Testis (tissue), 3 donors: ENCODE measurements around the gene ITPKA. TPM values are rescaled to one million over a fixed set of nuclear protein-coding genes. Genes with fewer than 3 reads are reported as not detected.

Experiments
- DNase-seq: peaks from one replicate; pipeline ENCODE4 v3.0.0-alpha.2; 2019
- H3K27ac ChIP-seq, 2 donors: fragments of 200-600 bp; sonication (generic); one replicate each; pipeline ENCODE4 v1.5.1; 2019
- H3K27me3 ChIP-seq: fragments of 200-600 bp; sonication (generic); one replicate; pipeline ENCODE4 v1.5.1; 2019
- H3K36me3 ChIP-seq: fragments of 200-600 bp; sonication (generic); one replicate; pipeline ENCODE4 v1.5.1; 2017; ENCODE audit warnings: low read depth; ENCODE audit errors: missing control alignments
- H3K4me1 ChIP-seq: fragments of 200-600 bp; sonication (generic); one replicate; pipeline ENCODE4 v1.5.1; 2019
- H3K4me3 ChIP-seq, 2 donors: fragments of 200-600 bp; sonication (generic); one replicate each; pipeline ENCODE4 v1.5.1; 2017 to 2019
- H3K9me3 ChIP-seq: fragments of 200-600 bp; sonication (generic); one replicate; pipeline ENCODE4 v1.5.1; 2017
- POLR2A ChIP-seq: fragments of 450-650 bp; IDR thresholded peaks from one replicate; pipeline ENCODE4 v1.6.1; 2017; ENCODE audit warnings: antibody characterized with exemption, mild to moderate bottlenecking, moderate library complexity
- WGBS, 2 donors: methylation state at CpG; one replicate each; pipeline ENCODE4 v1.1.5; 2018; 5-methylcytosine and 5-hydroxymethylcytosine counted together
- intact Hi-C: fragments of 100-400 bp; cut with DNase I; formaldehyde crosslinking; loops from one replicate; pipeline ENCODE4 v1.15.1; 2023; ENCODE audit warnings: low total_unique reads
- polyA plus RNA-seq: library from polyadenylated mRNA; stranded (reverse); fragments of 350-450 nt; fragmentation: Illumina TruSeq; extraction: RNeasy Lipid Tissue Mini Kit (QIAGEN cat#74804); gene quantifications from one replicate; pipeline ENCODE4 v1.2.3, GENCODE V29; 2014; ENCODE audit warnings: low read depth, low replicate concordance; ENCODE audit not compliant: insufficient read depth
- total RNA-seq, 2 donors: library from RNA; depleted of rRNA; stranded (reverse); fragments of >200 nt; gene quantifications; one replicate each; pipeline ENCODE4 v1.2.3, GENCODE V29; 2016
- TF ChIP-seq, protein P1 (sequence below), 3 experiments: fragments of 450-650 bp in 2 of 3; fragments of 200-600 bp in 1 of 3; sonication (generic) in 1 of 3; IDR thresholded peaks; one replicate each; pipeline ENCODE4 v1.5.1; 2016 to 2019; ENCODE audit warnings: antibody characterized with exemption in 3 of 3, mild to moderate bottlenecking in 2 of 3, moderate library complexity in 1 of 3

Gene ITPKA
- total and polyA plus RNA-seq, 3 donors from 2014 or later = 12.1 to 21.3 (median 16.7) TPM

DNA sequence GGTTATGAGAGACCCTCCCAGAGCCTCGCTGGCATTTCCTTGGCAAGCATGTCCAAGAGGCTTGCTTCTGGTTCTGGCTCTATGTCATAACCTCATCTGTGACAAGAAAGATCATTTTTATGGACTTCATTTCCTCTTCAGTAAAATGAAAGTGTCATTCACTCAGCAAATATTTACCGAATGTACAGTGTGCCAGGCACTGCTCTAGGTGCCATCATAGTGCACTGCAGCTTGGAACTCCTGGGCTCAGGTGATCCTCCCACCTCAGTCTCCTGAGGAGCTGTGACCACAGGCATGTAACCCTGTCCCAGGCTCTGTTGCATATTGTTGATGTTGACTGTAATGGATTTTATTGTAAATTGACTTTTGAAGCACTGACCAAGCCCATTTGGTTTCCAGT is 18.7 kb upstream of the ITPKA start:
- Histone ChIP-seq H3K27me3 (no peaks in the 10 kb centered on the region), H3K4me1 (no peaks in the 10 kb centered on the region), H3K27ac (no peak overlapping the region), H3K36me3 (no peaks in the 10 kb centered on the region), H3K4me3 (no peak overlapping the region), H3K9me3 (no peaks in the 10 kb centered on the region)
- intact Hi-C loops = no loop called here
- 80 to 98% methylated on average over 2 of the region's 2 CpGs for WGBS, 2 donors
- DNase-seq = no peak
- TF ChIP-seq POLR2A = no peak
- TF ChIP-seq, protein P1, sequence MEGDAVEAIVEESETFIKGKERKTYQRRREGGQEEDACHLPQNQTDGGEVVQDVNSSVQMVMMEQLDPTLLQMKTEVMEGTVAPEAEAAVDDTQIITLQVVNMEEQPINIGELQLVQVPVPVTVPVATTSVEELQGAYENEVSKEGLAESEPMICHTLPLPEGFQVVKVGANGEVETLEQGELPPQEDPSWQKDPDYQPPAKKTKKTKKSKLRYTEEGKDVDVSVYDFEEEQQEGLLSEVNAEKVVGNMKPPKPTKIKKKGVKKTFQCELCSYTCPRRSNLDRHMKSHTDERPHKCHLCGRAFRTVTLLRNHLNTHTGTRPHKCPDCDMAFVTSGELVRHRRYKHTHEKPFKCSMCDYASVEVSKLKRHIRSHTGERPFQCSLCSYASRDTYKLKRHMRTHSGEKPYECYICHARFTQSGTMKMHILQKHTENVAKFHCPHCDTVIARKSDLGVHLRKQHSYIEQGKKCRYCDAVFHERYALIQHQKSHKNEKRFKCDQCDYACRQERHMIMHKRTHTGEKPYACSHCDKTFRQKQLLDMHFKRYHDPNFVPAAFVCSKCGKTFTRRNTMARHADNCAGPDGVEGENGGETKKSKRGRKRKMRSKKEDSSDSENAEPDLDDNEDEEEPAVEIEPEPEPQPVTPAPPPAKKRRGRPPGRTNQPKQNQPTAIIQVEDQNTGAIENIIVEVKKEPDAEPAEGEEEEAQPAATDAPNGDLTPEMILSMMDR (IDR thresholded peaks at IDR 0.05) = no peak

DNA sequence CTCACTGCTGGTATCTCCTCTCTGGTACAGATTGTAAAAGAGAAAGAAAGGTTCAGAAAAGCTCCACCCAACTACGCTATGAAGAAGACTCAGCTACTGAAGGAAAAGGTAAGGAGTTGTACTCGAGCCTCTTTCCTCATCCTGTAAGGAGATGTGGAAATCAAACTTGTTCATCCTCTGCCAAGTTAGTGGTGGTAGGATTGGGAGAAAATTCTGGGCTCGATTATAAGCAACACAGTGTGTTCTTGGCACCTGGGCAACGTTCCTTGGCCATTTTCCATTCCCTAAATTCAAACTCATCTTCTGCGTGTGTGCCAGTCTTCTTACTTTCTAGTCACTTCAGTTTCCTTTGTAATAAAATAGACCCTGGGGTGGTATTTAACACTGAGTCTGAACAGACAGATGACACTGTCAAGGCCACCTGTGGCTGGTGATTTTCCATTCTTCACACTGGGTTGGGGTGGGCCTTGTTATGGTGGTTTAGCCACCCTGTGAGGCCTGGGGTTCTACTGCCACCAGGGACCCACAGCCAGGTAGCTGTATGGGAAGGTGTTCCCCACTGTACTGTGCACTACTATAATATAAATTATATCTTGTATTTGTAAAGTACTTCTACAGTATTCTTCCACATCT is 17.1 kb upstream of the ITPKA start:
- WGBS, 2 donors = 79 to 82% methylated on average over 5 of the region's 5 CpGs
- intact Hi-C loops = no loop called here
- DNase-seq = no peak

DNA sequence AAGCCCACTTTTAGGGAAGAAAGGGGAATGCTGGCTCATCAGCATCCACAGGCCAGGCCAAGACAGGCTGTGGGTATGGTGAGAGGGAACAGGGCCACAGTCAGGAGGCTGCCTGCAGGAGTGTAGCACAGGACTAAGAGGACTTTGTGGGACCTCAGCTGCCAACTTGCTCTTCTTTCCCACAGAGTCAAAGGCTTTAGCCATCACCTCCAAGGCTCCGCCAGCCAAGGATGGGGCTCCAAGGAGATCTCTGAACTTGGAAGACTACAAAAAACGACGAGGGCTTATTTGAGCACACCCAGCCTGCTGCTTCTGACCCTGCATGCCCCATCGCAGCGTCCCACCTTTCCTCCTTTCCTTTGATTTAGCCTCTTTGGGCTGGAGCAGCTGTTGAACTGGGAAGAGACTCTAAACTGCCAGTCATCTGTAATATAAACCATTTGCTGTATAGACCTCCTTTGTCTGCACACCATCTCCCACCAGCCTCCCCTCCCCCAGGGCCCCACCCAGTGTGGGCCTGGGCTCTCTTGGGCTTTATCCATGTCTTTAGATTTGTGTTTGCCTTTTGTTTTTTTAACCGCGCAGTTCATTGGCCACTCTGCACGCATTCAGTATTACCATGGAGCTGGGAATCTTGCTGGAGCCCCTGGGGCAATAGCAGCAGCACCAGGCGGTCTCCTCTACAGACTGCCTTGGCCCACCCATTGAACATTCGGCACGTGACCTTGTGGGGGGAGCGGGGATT is 13.1 kb upstream of the ITPKA start:
- no peak for DNase-seq
- H3K4me3 ChIP-seq = no peak overlapping the region
- WGBS, 2 donors = 84 to 93% methylated on average over 12 of the region's 12 CpGs
- H3K36me3 ChIP-seq = no peaks in the 10 kb centered on the region
- no peak overlapping the region for H3K27ac ChIP-seq
- TF ChIP-seq, protein P1 (IDR thresholded peaks at IDR 0.05) = no peak
- no peak for TF ChIP-seq POLR2A
- H3K27me3 ChIP-seq = no peaks in the 10 kb centered on the region
- intact Hi-C loops = no loop called here
- H3K4me1 ChIP-seq = no peaks in the 10 kb centered on the region
- no peaks in the 10 kb centered on the region for H3K9me3 ChIP-seq

More for the DNA sequence above, 17.1 kb upstream of the ITPKA start:
- H3K9me3 ChIP-seq = no peaks in the 10 kb centered on the region
- no peaks in the 10 kb centered on the region for H3K4me1 ChIP-seq
- TF ChIP-seq POLR2A = no peak
- TF ChIP-seq, protein P1 (IDR thresholded peaks at IDR 0.05) = no peak
- H3K27ac ChIP-seq = no peak overlapping the region
- H3K36me3 ChIP-seq = no peaks in the 10 kb centered on the region
- H3K27me3 ChIP-seq = no peaks in the 10 kb centered on the region
- no peak overlapping the region for H3K4me3 ChIP-seq

DNA sequence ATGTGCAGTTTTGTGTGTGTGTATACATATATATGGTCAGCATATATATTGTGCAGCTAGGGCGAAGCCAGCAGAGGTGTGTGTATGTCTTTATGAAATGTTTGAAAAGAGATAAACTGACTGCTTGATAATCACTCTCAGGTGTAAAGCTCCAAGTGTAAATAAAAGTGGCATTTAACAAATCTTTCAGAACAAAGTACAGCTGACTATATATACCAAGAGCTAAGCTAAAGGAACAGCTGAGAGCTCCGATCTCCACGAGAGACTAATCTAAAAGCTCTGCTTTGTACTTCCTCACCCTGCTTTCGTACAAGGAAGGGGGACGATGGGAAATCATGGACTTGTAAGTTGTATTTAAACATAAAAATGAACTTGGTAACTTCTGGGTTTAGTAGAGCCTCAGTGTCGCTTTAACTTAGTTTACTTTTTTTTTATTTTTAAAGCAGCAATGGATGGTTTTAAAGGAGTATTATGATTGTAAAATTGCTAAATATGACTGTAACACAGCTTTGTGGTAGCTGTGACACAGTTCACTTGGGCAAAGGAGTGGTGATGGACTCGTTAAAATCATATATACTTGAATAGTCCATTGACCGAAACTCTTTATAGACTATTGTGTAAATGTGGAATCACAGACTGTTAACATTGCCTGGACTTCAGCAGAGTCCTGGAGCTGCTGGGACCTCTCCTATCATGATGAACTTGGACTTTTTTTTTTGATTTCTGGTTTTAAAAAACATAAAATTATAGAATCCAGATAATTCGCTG is 11.4 kb upstream of the ITPKA start:
- Histone ChIP-seq H3K4me3 (no peak overlapping the region), H3K27me3 (no peaks in the 10 kb centered on the region), H3K27ac (no peak overlapping the region), H3K9me3 (no peaks in the 10 kb centered on the region), H3K4me1 (no peaks in the 10 kb centered on the region), H3K36me3 (no peaks in the 10 kb centered on the region)
- 93 to 94% methylated on average over 9 of the region's 9 CpGs for WGBS, 2 donors
- intact Hi-C loops = no loop called here
- no peak for TF ChIP-seq POLR2A
- TF ChIP-seq, protein P1 (IDR thresholded peaks at IDR 0.05) = no peak
- no peak for DNase-seq
